Thymus (tissue), 11 donors: ENCODE results near the gene CDC25A. TPM values are rescaled to one million over a fixed set of nuclear protein-coding genes. Genes with fewer than 3 reads are reported as not detected.
"Not testable (repeated sequence)": the region's sequence is repeated elsewhere in the genome, so short reads cannot be mapped to it uniquely, and the experiment has no call there.

ENCODE experiments used
- DNase-seq, 9 donors: peaks; one replicate each; pipeline ENCODE4 v3.0.0-alpha.2; 2013; ENCODE audit warnings: low spot score in 9 of 9, low read depth in 6 of 9, missing footprints in 1 of 9
- H3K27ac ChIP-seq, 2 donors: one replicate each; pipeline ENCODE4 v1.5.1; 2013; ENCODE audit warnings: control low read depth in 1 of 2, low read depth in 1 of 2, low read length in 1 of 2, mild to moderate bottlenecking in 1 of 2, moderate library complexity in 1 of 2
- H3K27me3 ChIP-seq, 2 donors: one replicate each; pipeline ENCODE4 v1.5.1; 2013; ENCODE audit warnings: low read length in 1 of 2; ENCODE audit not compliant: control insufficient read depth in 2 of 2, insufficient read depth in 1 of 2
- H3K36me3 ChIP-seq, 2 donors: one replicate each; pipeline ENCODE4 v1.5.1; 2013; ENCODE audit warnings: low read length in 1 of 2, mild to moderate bottlenecking in 1 of 2, moderate library complexity in 1 of 2; ENCODE audit not compliant: control insufficient read depth in 2 of 2, insufficient read depth in 2 of 2
- H3K4me1 ChIP-seq, 2 donors: one replicate each; pipeline ENCODE4 v1.5.1; 2013; ENCODE audit warnings: low read length in 2 of 2; ENCODE audit not compliant: control insufficient read depth in 2 of 2, insufficient read depth in 2 of 2
- H3K4me3 ChIP-seq, 2 donors: one replicate each; pipeline ENCODE4 v1.5.1; 2013; ENCODE audit warnings: low read length in 2 of 2, control low read depth in 1 of 2, mild to moderate bottlenecking in 1 of 2
- H3K9me3 ChIP-seq, 2 donors: one replicate each; pipeline ENCODE4 v1.5.1; 2013; ENCODE audit warnings: low read length in 1 of 2, mild to moderate bottlenecking in 1 of 2; ENCODE audit not compliant: control insufficient read depth in 2 of 2, insufficient read depth in 1 of 2
- WGBS: extraction: QIAGEN DNeasy Blood & Tissue Kit; methylation state at CpG from one replicate; pipeline ENCODE4 v1.1.7; 2013; 5-methylcytosine and 5-hydroxymethylcytosine counted together
- polyA plus RNA-seq: library from polyadenylated mRNA; stranded (reverse); fragments of 200-250 nt; gene quantifications from one replicate; pipeline ENCODE4 v1.2.3, GENCODE V29; 2013
- total RNA-seq: library from RNA; stranded (reverse); fragments of 120-200 nt; gene quantifications from one replicate; pipeline ENCODE4 v1.2.4, GENCODE V29; 2013
- donor health status: healthy.

Gene CDC25A
- total and polyA plus RNA-seq, 2 donors, result 0.71 to 17.2 TPM

DNA sequence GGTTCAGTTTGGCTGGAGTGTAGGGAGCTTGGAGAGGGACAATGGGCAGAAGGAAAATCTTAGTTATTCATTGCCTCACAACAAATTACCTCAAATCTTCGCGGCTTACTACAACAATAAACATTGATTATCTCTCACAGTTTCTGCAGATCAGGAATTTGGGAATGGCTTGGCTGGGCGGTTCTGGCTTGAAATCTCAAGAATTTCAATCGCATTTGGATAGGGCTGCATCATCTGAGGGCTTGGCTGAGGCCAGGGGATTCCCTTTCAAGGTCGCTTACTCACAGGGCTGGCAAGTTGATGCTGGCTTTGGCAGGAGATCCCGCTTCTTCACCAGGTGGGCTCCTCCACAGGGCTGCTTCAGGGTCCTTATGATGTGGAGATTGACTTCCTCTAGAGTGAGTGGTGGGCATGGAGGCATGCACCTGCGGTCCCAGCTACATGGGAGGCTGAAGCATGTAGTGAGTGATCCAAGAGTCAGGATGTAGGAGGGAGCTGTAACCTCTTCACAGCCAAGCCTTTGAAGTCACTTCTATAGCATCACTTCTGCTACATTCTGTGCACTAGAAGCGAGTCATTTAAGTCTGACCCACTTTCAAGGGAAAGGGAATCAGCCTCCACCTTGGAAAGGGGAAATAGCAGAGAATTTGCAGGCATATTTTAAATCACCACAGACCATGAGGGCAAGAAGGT is 63.1 kb downstream of the CDC25A start:
- peak in 6 of 9 donors; percentile 10 to 38 (median 17) for DNase-seq

DNA sequence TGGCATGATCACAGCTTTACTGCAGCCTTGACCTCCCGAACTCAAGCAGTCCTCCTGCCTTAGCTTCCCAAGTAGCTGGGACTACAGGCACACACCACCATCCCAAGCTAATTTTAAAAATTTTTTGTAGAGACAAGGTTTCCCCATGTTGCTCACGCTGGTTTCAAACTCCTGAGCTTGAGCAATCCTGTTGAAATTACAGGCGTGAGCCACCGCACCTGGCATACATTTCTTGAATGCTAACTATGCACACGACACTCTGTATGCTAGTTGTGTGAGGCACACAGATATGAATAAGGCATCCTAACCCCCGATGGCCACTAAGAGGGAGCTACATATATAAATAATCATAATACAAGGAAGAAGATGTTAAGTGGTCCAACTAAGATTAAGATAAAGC is 64.9 kb downstream of the CDC25A start:
- H3K4me1 ChIP-seq, result peaks cover 7 to 15% of the 10 kb centered on the region in 2 donors
- no peaks in the 10 kb centered on the region for H3K9me3 ChIP-seq
- DNase-seq, result no peak
- no peak overlapping the region for H3K4me3 ChIP-seq
- H3K27me3 ChIP-seq, result no peaks in the 10 kb centered on the region
- 96% methylated on average over 6 of the region's 6 CpGs for WGBS
- no peak overlapping the region for H3K27ac ChIP-seq
- H3K36me3 ChIP-seq, result no peaks in the 10 kb centered on the region

More for the DNA sequence above, 63.1 kb downstream of the CDC25A start:
- Histone ChIP-seq H3K27me3 (no peaks in the 10 kb centered on the region), H3K36me3 (no peaks in the 10 kb centered on the region), H3K4me1 (peaks cover 7 to 15% of the 10 kb centered on the region in 2 donors), H3K4me3 (no peak overlapping the region), H3K9me3 (no peaks in the 10 kb centered on the region), H3K27ac (peak overlapping the region; percentile 22 to 33)
- WGBS, result 82% methylated on average over 8 of the region's 8 CpGs

DNA sequence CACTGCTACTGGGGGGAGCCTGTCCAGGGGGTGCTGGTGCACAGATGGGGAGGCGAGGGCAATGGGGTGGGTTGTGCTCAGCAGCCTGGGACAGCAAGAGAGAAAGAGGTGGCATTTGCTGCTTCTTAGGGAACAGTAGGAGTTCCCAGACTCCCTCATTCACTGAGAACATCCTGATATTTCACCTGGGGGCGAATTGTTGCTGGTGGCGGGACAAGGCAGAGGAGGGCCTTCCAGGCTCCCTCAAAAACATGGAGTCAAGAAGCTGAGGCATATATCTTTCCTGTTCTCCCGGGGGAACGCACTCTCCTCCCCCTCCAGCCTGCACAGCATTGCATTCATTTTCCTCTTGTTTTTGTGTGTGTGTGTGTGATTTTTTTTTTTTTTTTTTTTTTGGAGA is 65.7 kb downstream of the CDC25A start:
- Histone ChIP-seq H3K36me3 (no peaks in the 10 kb centered on the region), H3K4me3 (no peak overlapping the region), H3K9me3 (no peaks in the 10 kb centered on the region), H3K4me1 (peaks cover 7 to 15% of the 10 kb centered on the region in 2 donors), H3K27ac (no peak overlapping the region), H3K27me3 (no peaks in the 10 kb centered on the region)
- DNase-seq, result no peak
- WGBS, result 98% methylated on average over 5 of the region's 5 CpGs

DNA sequence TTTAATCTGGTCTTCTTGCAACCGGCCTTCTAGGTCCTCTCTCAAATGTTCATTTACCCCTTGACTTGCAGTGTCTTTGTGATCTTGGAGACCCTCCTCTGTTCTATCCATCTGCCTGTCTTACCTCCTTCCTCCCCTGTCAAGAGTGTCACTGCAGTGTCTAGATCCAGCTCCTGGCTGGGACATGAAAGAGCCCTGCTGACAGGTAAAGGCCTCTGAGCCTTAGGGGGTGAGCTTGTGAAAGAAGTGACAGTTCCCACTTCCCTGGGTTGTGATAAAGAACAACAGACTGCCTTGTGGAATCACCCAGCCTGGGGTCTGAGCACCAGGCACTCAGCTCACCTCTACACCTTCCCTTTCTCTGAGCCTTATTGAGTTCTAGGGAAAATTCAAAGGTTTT is 68.0 kb downstream of the CDC25A start:
- Histone ChIP-seq H3K27me3 (no peaks in the 10 kb centered on the region), H3K9me3 (no peaks in the 10 kb centered on the region), H3K4me1 (peaks cover 3 to 5% of the 10 kb centered on the region in 2 donors), H3K36me3 (no peaks in the 10 kb centered on the region), H3K4me3 (no peak overlapping the region), H3K27ac (no peak overlapping the region)
- 100% methylated on average over 1 of the region's 1 CpG for WGBS
- DNase-seq, result no peak

DNA sequence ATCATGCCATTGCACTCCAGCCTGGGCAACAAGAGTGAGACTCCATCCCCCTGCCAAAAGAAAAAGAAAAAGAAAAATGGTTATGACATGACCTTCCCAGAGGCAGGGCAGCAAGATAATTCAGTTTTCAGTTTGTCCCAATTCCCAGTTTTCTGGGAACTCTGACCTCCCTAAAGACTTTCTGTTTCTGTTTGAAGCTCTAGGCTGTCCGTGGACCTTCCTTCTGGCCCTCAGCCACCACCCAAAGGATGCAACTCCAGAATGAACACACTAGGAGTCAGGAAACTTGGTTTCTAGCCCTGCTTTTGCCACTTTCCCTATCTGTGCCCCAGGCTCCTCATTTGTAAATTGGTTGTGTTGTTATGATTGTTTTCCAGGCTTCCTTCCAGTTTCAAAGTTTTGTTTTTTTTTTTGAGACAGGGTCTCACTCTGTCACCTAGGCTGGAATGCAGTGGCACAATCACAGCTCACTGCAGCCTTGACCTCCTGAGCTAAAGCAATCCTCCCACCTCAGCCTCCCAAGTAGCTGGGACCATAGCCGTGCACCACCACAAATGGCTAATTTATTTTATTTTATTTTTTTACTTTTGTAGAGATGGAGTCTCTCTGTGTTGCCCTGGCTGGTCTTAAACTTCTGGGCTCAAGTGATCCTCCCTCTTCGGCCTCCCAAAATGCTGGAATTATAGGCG is 68.6 kb downstream of the CDC25A start:
- no peaks in the 10 kb centered on the region for H3K9me3 ChIP-seq
- H3K4me1 ChIP-seq, result no peaks in the 10 kb centered on the region
- no peaks in the 10 kb centered on the region for H3K27me3 ChIP-seq
- 95% methylated on average over 4 of the region's 4 CpGs for WGBS
- no peak overlapping the region for H3K4me3 ChIP-seq
- no peak for DNase-seq
- no peaks in the 10 kb centered on the region for H3K36me3 ChIP-seq
- no peak overlapping the region for H3K27ac ChIP-seq

DNA sequence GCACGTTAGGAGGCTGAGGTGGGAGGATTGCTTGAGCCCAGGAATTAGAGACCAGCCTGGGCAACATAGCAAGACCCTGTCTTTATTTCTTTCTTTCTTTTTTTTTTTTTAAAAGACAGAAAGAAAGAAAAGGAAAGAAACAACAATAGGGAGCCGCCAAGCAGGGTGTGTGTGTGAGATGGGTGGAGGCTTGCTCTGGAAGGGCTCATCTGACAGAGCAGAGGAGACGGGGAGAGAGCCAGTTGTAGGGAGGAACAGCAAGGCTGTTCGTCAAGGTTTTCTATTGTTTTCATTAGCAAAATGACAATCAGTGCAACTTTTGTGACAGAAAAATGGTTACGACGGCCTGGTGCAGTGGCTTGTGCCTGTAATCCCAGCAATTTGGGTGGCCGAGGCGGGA is 69.3 kb downstream of the CDC25A start:
- 96% methylated on average over 8 of the region's 8 CpGs for WGBS
- no peak for DNase-seq
- Histone ChIP-seq H3K4me3 (no peak overlapping the region), H3K27me3 (no peaks in the 10 kb centered on the region), H3K9me3 (no peaks in the 10 kb centered on the region), H3K27ac (no peak overlapping the region), H3K4me1 (no peaks in the 10 kb centered on the region), H3K36me3 (no peaks in the 10 kb centered on the region)

DNA sequence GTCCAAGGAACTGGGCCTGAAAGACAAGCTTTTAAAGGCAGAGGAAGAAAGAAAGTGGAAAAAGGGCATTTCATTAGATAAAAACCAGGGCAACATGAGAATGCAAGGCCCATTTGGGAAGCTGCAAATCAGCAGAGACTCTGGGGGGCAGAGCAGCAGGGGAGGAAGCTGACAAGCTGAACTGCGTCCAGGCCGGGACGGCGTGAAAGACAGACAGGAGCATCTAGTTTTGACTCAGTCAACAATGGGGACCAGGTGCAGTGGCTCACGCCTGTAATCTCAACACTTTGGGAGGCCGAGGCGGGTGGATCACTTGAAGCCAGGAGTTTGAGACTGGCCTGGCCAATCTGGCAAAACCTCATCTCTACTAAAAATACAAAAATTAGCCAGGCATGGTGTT is 69.9 kb downstream of the CDC25A start:
- 93% methylated on average over 7 of the region's 7 CpGs for WGBS
- Histone ChIP-seq H3K9me3 (no peaks in the 10 kb centered on the region), H3K4me3 (no peak overlapping the region), H3K27me3 (no peaks in the 10 kb centered on the region), H3K4me1 (no peaks in the 10 kb centered on the region), H3K27ac (no peak overlapping the region), H3K36me3 (no peaks in the 10 kb centered on the region)
- DNase-seq, result no peak

DNA sequence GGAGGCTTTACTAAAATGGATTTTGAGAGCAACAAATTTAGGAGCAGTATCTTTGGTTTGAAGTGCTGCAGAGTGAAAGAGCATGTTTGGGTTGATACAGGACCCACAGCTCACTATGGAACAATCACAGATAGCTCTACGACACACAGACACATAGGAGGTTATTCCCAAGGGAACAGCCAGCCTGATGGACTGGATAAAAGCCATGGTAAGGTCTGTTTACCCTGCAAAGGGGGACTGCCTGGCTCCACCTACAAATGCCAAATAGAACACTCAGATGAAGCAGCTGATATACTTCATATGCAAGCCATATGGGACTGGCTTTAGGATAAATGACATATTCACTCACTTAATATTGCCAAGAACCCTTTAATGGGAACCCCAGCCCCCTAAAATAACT is 75.4 kb downstream of the CDC25A start:
- Histone ChIP-seq H3K27ac (peak overlapping the region in 1 of 2 donors; percentile 66), H3K9me3 (peaks cover 0 to 17% of the 10 kb centered on the region in 2 donors), H3K4me3 (no peak overlapping the region), H3K4me1 (peaks cover 7 to 8% of the 10 kb centered on the region in 2 donors), H3K36me3 (no peaks in the 10 kb centered on the region), H3K27me3 (no peaks in the 10 kb centered on the region)
- WGBS, result 79% methylated on average over 1 of the region's 1 CpG
- no peak for DNase-seq

DNA sequence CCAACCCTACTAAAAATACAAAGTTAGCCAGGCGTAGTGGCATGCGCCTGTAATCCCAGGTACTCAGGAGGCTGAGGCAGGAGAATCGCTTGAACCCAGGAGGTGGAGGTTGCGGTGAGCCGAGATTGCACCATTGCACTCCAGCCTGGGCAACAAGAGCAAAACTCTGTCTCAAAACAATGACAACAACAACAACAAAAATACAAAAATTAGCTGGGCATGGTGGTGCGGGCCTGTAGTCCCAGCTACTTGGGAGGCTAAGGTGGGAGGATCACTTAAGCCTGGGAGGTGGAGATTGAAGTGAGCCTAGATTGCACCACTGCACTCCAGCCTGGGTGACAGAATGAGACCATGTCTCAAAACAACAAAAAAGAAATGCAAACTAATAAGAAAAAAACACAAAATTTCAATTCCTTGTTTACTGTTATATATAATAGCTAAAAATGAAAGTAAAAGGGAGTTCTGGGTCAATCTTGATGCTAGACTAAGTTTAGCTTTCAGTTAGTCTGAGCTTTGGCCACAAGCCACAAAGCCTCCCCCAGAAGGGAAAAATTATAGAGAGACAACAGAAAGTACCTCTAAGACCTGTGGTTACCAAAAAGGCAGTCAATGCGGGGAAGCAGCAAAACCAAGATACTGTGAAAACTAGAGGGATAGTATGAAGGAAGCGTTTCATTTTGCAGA is 76.0 kb downstream of the CDC25A start:
- H3K9me3 ChIP-seq, result peaks cover 0 to 17% of the 10 kb centered on the region in 2 donors
- not testable (repeated sequence) for H3K36me3 ChIP-seq, H3K4me1 ChIP-seq, H3K4me3 ChIP-seq, H3K27me3 ChIP-seq
- 64% methylated on average over 8 of the region's 8 CpGs for WGBS
- peak overlapping the region in 1 of 2 donors; percentile 66 for H3K27ac ChIP-seq
- DNase-seq, result peak in 5 of 9 donors; percentile 18 to 60 (median 21)
